Testis (tissue), 2 donors: ENCODE data around the gene CCBE1.

ENCODE experiments used
- POLR2A ChIP-seq: fragments of 450-650 bp; IDR thresholded peaks from one replicate; pipeline ENCODE4 v1.6.1; 2017; ENCODE audit warnings: antibody characterized with exemption, mild to moderate bottlenecking, moderate library complexity
- TF ChIP-seq, protein P1 (sequence below), 3 experiments: fragments of 450-650 bp in 2 of 3; fragments of 200-600 bp in 1 of 3; sonication (generic) in 1 of 3; IDR thresholded peaks; one replicate each; pipeline ENCODE4 v1.5.1; 2016 to 2019; ENCODE audit warnings: antibody characterized with exemption in 3 of 3, mild to moderate bottlenecking in 2 of 3, moderate library complexity in 1 of 3

DNA sequence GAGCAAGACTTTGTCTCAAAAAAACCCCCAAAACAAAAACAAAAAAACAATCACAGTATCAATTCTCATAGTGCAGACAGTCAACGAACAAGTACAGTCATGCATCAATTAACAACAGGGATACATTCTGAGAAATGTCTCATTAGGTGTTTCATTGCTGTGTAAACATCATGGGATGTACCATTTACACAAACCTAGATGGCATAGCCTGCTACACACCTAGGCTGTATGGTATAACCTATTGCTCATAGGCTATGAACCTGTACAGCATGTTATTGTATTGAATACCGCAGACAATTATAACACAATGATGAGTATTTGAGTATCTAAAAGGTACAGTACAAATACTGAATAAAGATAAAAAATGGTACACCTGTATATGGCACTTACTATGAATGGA, 270.4 kb downstream of the CCBE1 start:
- no peak for TF ChIP-seq POLR2A
- TF ChIP-seq, protein P1, sequence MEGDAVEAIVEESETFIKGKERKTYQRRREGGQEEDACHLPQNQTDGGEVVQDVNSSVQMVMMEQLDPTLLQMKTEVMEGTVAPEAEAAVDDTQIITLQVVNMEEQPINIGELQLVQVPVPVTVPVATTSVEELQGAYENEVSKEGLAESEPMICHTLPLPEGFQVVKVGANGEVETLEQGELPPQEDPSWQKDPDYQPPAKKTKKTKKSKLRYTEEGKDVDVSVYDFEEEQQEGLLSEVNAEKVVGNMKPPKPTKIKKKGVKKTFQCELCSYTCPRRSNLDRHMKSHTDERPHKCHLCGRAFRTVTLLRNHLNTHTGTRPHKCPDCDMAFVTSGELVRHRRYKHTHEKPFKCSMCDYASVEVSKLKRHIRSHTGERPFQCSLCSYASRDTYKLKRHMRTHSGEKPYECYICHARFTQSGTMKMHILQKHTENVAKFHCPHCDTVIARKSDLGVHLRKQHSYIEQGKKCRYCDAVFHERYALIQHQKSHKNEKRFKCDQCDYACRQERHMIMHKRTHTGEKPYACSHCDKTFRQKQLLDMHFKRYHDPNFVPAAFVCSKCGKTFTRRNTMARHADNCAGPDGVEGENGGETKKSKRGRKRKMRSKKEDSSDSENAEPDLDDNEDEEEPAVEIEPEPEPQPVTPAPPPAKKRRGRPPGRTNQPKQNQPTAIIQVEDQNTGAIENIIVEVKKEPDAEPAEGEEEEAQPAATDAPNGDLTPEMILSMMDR (IDR thresholded peaks at IDR 0.05) = no peak
